NCI-H1436 treated with DMSO at 0.1 percent for 48 hours (cell line): ENCODE measurements around the gene MRPL20.
"Not testable (repeated sequence)": the region's sequence is repeated elsewhere in the genome, so short reads cannot be mapped to it uniquely, and the experiment has no call there.

ENCODE experiments used
- DNase-seq: peaks from one replicate; lab custom pipeline; 2025; lab: John Stamatoyannopoulos, UW

Gene MRPL20

DNA sequence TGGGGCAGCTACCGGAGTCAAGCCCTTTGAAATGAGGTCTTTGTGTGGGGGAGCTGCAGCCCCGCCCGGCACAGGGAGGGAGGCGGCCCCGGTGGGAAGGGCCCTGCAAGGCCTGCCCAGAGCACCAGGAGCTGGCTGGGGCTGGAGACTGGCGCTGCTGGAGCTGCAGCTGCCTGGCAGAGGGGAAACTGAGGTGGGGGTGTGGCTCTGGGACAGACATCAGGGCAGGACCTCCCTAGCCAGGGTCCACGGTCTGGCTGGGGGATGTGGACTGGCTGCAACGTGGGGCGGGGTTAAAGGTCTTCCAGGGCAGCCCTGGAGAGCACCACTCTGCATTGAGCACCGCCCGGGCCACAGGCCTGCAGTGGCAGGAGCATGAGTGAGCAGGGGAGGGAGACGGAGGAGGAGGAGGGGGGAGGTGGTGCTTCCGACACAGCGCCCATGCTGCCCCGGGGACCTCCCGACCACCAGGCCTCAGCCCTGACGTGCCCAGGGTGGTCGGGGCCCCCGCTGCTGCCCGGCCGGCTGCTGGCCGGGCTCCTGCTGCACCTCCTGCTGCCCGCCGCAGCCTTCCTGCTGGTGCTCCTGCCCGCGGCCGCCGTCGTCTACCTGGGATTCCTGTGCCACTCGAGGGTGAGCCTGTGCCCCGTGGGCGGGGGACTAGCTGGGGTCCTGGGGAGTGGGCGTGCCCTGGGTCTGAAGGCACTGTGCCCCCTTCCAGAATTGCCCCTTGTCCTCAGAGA is 18.8 kb upstream of the MRPL20 start:
- DNase-seq, result no peak

GRCh38 chr1:1425426-1425752 is 18.3 kb upstream of the MRPL20 start:
- DNase-seq, result no peak

DNA sequence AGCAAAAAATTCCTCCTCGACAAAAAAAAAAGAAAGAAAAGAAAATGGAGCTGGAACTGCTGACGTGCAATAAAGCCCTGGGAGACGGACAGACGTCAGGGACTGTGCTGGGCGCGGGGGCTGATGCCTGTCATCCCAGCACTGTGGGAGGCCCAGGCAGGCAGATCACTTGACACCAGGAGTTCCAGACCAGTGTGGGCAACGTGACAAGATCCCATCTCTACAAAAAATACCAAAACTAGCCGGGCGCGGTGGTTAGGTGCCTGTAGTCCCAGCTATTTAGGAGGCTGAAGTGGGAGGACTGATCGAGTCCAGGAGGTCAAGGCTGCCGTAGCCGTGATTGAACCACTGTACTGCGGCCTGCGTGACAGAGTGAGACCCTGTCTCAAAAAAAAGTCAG is 17.6 kb upstream of the MRPL20 start:
- no peak for DNase-seq

DNA sequence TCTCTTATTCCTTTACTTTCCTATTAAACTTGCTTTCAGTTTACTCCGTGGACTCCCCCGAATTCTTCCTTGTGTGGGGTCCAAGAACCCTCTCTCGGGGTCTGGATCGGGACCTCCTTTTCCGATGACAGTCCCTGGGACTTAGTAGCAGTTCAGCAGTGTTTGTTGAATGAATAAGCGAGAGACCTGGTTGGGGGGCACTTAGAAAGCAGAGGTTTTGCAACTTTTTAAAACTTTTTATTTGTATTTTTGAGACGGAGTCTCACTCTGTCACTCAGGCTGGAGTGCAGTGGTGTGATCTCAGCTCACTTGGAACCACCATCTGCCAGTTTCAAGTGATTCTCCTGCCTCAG is 16.1 kb upstream of the MRPL20 start:
- no peak for DNase-seq

DNA sequence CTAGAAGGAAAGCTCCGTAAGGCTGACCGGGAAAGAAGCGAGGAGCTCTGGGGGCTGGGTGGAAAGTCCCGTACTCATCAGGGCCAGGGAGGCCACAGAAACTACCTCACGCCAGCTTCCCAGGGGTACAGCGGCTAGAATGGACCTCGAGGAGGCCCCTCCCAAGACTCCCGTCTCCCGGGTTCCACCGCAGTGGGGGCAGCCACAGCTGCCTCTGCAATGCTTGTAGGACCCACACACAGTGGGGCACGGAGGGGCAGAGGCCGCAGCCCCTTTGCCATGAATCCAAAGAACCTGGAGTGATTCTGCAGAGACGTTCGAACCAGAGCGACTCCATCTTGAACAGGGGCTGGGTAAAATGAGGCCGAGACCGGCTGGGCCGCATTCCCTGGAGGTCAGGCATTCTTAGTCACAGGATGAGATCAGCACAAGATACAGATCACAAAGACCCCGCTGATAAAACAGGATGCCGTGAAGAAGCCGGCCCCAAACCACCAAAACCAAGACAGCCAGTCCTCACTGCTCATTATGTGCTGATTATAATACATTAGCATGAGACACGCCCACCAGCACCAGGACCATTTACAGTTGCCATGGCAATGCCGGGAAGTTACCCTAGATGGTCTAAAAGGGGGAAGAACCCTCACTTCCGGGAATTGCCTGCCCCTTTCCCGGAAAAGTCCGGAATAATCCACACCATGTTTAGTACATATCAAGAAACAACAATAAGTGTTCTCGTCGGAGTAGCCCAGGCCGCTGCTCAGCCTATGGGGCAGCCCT is 15.6 kb upstream of the MRPL20 start:
- DNase-seq, result no peak

DNA sequence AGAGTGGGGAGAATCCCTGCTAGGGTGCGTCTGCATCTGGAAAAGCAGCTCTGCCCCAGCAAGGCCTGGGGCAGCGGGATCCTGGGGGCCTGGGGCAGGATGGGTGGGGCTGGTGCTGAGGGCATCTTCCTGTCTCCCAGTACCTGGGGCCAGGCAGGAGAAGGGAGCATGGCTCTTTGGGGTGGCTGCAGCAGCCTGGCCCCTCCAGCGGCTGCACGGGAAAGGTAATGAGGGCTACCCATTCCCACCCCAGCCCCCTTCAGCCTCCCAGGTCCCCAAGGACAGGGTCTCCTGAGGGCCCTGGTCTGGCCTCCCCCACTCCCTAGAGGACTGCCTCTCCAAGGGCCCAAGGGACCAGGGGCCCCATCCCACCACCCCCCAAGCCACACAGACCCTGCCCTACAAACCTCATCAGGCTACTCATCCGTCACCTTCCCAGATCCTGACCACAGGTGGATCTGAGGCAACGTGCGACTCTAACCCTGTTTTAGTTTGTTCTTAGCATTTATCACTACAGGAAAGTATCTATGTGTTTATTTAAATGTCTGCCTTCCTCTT is 14.9 kb upstream of the MRPL20 start:
- no peak for DNase-seq

- no peak for DNase-seq
Measured at GRCh38 chr1:1421147-1421906, 14.2 kb upstream of the MRPL20 start, which contains the start of gene ANKRD65. Gene ANKRD65, minus strand, starts transcription at chr1:1421276. Its CDS starts 271 bp downstream, at chr1:1421005.

DNA sequence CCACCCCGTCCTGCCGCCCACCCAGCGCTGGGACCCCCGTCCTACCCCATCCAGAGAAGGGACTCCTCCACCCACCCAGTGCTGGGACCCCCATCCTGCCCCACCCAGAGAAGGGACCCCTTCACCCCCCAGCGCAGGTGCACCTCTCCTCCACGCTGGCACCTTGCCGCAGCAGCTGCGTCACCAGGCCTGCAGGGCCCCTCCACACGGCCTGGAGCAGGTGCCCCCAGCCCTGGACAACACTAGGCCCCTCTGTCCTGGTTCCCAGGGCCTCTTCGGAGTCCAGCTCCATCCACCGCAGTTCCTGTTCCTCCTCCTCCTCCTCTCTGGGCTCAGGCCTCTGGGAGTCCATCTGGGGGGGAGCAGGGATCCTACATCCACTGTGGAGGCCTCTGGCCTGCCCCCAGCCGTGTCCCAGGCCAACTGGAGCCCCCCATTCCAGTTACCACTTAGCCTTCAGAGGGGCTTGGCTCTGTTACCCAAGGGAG is 13.6 kb upstream of the MRPL20 start:
- no peak for DNase-seq

GRCh38 chr1:1419813-1420653 is 12.9 kb upstream of the MRPL20 start:
- DNase-seq, result no peak

GRCh38 chr1:1419363-1419812 is 12.3 kb upstream of the MRPL20 start:
- DNase-seq, result no peak

- no peak for DNase-seq
Measured at GRCh38 chr1:1418464-1419362, 11.6 kb upstream of the MRPL20 start.

- DNase-seq, result not testable (repeated sequence)
Measured at GRCh38 chr1:1417825-1418463, 10.9 kb upstream of the MRPL20 start.

GRCh38 chr1:1417396-1417795 is 10.3 kb upstream of the MRPL20 start:
- DNase-seq, result not testable (repeated sequence)

DNA sequence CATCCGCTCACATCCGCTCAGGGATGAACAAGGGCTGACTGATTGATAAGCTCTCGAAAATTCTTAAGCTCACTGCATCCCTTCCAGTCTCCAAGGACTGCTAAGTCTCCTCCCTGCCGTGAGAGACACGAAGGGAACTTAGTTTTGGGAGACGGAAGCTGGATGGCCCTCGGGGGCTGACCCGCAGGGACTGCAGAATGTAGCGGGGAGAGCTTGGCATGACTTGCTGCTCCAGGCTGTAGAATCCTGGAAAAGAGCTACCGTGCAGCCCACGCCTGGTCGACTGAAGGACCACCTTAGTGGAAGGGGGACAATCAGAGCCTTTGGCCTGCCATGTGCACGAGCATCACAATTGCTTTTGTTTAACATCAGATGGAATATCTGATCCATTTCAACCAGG is 8.7 kb upstream of the MRPL20 start:
- DNase-seq, result no peak

DNA sequence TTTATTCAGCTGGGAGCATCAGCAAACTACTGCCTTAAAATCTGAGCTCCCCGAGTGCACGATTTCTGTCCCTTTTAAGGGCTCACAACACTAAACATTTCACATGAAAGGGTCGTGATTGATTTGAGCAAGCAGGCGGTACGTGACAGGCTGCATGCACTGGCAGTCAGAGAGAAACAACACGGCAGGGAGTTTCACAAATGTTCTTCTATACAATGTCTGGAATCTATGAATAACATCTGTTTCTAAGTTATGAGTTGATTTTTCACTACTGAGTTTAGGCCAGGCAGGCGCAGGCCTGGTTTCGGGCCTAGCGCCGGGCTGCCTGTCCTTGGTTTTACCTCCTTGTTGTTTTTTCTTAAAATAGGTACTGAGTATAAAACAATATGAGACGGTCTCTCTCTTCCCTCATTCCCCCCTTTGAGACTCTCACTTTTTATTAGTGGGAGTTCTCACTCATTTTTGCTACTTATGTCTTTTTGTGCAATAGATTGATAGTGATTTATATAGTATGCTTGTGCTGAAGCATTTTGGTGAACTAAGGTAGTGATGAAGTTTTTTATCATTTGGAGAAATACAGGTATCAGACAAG is 5.3 kb upstream of the MRPL20 start:
- DNase-seq, result not testable (repeated sequence)

DNA sequence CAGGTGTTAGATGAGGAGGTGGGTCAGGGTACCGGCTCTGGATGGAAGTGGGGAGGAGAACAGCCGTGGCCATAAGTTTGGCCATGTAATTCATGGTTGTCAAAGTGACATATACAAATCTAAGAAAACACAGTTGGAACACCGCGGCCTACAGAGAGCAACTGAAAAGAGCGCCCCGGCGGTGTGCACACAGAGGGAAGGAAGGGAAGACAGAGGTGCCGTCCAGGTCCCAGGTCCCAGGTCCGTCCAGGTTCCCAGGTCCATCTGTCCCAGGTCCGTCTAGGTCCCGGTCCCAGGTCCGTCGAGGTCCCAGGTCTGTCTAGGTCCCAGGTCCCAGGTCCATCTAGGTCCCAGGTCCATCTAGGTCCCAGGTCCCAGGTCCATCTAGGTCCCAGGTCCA is 4.5 kb upstream of the MRPL20 start:
- no peak for DNase-seq

DNA sequence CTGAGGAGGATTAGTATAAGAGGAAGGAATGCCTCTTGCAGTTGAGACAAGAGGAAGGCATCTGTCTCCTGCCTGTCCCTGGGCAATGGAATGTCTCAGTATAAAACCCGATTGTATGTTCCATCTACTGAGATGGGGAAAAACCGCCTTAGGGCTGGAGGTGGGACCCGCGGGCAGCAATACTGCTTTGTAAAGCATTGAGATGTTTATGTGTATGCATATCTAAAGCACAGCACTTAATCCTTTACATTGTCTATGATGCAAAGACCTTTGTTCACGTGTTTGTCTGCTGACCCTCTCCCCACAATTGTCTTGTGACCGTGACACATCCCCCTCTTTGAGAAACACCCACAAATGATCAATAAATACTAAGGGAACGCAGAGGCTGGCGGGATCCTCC is 3.1 kb upstream of the MRPL20 start:
- DNase-seq, result not testable (repeated sequence)

DNA sequence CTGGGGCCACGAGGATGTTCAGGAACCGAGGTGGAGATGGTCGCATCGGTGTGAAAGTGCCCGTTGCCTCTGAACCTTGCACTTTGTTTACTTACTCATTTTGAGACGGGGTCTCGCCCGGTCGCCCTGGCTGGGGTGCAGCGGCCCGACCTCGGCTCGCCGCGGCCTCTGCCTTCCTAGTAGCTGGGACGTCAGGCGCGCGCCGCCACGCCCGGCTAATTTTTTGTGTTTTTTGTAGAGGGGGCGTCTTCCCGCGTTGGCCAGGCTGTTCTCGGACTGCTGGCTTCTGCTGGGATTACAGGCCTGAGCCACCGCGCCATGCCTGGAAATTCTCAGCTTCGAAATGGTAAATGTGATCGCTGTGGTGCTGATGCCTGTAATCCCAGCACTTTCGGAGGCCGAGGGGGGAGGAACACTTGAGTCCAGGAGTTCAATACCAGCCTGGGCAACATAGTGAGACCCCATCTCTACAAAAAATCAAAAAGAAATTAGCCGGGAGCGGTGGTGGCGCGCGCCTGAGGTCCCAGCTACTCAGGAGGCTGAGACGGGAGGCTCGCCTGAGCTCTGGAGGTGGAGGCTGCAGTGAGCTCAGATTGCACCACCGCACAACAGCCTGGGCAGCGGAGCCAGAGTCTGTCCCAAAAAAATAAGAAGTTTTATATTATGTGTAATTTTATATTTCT is 684 bp upstream of the MRPL20 start:
- no peak for DNase-seq
